Measurements from ENCODE around the gene SDK2. TPM values are rescaled to one million over a fixed set of nuclear protein-coding genes. Genes with fewer than 3 reads are reported as not detected.

Gene SDK2
- total and polyA plus RNA-seq, 4 experiments from 2014 or later = 0.49 to 2.9 (median 2.2) TPM; not detected in 1

GRCh38 chr17:73604476-73604875 is 39.8 kb downstream of the SDK2 start:
- CTCF ChIA-PET (ENCODE audit: partially characterized antibody) = interaction anchor here (1.2 kb wide), 1 partner anchor 13 kb away, joined by 4 read pairs; no protein-coding TSS in a partner anchor
- no peaks in the 10 kb centered on the region for H3K36me3 Mint-ChIP-seq
- intact Hi-C loops (cut with micrococcal nuclease) = no loop called here

GRCh38 chr17:73603971-73604370 is 40.3 kb downstream of the SDK2 start:
- no peaks in the 10 kb centered on the region for H3K27me3 ChIP-seq (ENCODE audit: insufficient read depth, low read length)
- Mint-ChIP-seq H3K27me3 (peaks cover 0 to 6% of the 10 kb centered on the region in 2 donors), H3K4me1 (no peaks in the 10 kb centered on the region), H3K36me3 (no peaks in the 10 kb centered on the region), H3K27ac (no peak overlapping the region), H3K4me3 (no peak overlapping the region), H3K9me3 (peaks cover 0 to 3% (median 0%) of the 10 kb centered on the region in 8 donors)
- H3K4me3 ChIP-seq (ENCODE audit: low read length in 2 of 2) = no peak overlapping the region
- no peaks in the 10 kb centered on the region for H3K36me3 ChIP-seq (ENCODE audit: insufficient read depth, low read length)
- no peak for DNase-seq
- CTCF ChIA-PET (ENCODE audit: partially characterized antibody) = interaction anchor here (1.2 kb wide), 1 partner anchor 13 kb away, joined by 4 read pairs; no protein-coding TSS in a partner anchor
- POLR2A ChIA-PET (ENCODE audit: partially characterized antibody) = no interaction called here
- H3K27ac ChIP-seq (ENCODE audit: low read depth, low read length) = no peak overlapping the region
- intact Hi-C loops (cut with micrococcal nuclease) = no loop called here
- no peaks in the 10 kb centered on the region for H3K4me1 ChIP-seq (ENCODE audit: insufficient read depth, low read length)
- H3K9me3 ChIP-seq (ENCODE audit: control insufficient read depth in 1 of 2, low read length in 2 of 2) = no peaks in the 10 kb centered on the region

More at GRCh38 chr17:73604476-73604875, 39.8 kb downstream of the SDK2 start:
- no peaks in the 10 kb centered on the region for H3K36me3 ChIP-seq (ENCODE audit: insufficient read depth, low read length)
- H3K27ac Mint-ChIP-seq = no peak overlapping the region
- peak overlapping the region in 1 of 8 donors; percentile 39 for H3K4me3 Mint-ChIP-seq
- H3K4me1 ChIP-seq (ENCODE audit: insufficient read depth, low read length) = no peaks in the 10 kb centered on the region
- H3K4me1 Mint-ChIP-seq = no peaks in the 10 kb centered on the region
- no peaks in the 10 kb centered on the region for H3K9me3 ChIP-seq (ENCODE audit: control insufficient read depth in 1 of 2, low read length in 2 of 2)
- no peak overlapping the region for H3K4me3 ChIP-seq (ENCODE audit: low read length in 2 of 2)
- DNase-seq = no peak
- H3K27me3 Mint-ChIP-seq = peaks cover 0 to 6% of the 10 kb centered on the region in 2 donors
- POLR2A ChIA-PET (ENCODE audit: partially characterized antibody) = no interaction called here
- no peak overlapping the region for H3K27ac ChIP-seq (ENCODE audit: low read depth, low read length)
- no peaks in the 10 kb centered on the region for H3K27me3 ChIP-seq (ENCODE audit: insufficient read depth, low read length)
- peaks cover 0 to 3% (median 0%) of the 10 kb centered on the region in 8 donors for H3K9me3 Mint-ChIP-seq

DNA sequence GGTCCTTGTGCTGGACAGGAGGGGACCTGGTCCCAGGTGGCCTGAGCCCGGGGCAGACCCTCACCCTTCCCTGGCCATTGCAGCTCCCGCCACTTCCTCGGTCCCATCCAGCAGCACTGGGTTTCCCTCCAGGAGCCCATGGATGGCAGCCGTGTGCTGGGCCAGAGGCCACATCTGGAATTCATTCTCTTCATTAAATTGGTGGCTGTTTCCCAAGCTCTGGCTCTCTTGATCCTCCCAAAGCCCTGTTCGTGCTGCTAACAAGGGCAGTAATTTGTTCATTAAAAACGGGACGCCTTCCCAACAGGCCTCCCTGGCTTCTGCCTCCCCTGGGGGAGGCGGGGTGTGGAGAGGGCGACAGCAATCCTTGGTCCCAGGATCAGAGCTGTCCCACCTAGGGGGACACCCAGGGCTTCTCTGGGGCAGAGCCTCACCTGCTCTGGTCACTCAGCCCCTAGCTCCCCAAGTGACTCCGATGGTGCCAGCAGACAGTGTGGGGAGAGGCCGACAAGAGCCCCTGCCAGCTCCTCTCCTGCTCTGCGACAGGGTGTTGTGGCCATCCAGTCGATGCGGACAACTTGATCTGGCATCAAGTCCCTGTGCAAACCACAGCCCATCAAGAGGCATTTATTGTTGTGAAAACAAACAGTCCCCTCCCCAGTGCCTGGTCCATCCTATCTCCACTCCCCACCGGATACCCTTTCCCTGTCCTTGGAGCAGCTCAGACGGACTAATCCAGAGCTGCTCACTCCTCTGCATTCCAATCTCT is 44.0 kb downstream of the SDK2 start:
- peak overlapping the region in 1 of 7 donors; percentile 8 for H3K27ac Mint-ChIP-seq
- ChIA-PET CTCF (ENCODE audit: partially characterized antibody) (no interaction called here), POLR2A (ENCODE audit: partially characterized antibody) (no interaction called here)
- Histone ChIP-seq H3K4me3 (ENCODE audit: low read length in 2 of 2) (no peak overlapping the region), H3K9me3 (ENCODE audit: control insufficient read depth in 1 of 2, low read length in 2 of 2) (no peaks in the 10 kb centered on the region), H3K27me3 (ENCODE audit: insufficient read depth, low read length) (no peaks in the 10 kb centered on the region), H3K27ac (ENCODE audit: low read depth, low read length) (no peak overlapping the region), H3K36me3 (ENCODE audit: insufficient read depth, low read length) (no peaks in the 10 kb centered on the region), H3K4me1 (ENCODE audit: insufficient read depth, low read length) (peaks cover 9% of the 10 kb centered on the region)
- H3K9me3 Mint-ChIP-seq = peaks cover 0 to 3% (median 0%) of the 10 kb centered on the region in 8 donors
- intact Hi-C loops (cut with micrococcal nuclease) = no loop called here
- no peak overlapping the region for H3K4me3 Mint-ChIP-seq
- H3K27me3 Mint-ChIP-seq = peaks cover 0 to 4% of the 10 kb centered on the region in 2 donors
- H3K36me3 Mint-ChIP-seq = no peaks in the 10 kb centered on the region
- peaks cover 0 to 20% (median 3%) of the 10 kb centered on the region in 4 donors for H3K4me1 Mint-ChIP-seq
- DNase-seq = no peak

DNA sequence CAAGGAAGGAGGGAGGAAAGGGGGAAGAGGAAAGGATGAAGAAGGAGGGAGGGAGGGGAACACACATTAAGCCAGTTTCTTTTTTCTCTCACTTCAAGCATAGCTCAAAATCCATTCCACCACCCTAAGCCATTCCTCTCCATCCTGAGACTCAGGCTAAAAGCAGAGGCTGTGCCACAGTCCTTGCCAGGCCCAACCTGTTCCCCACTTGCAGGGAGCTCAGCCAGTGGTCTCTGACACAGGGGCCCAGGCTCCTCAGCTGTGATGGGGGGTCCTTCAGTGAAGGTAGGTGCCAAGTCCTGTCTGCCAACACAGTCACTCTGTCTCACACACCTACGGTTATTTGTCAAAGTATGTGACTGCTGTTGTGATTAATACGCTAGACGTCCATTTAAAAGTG is 44.6 kb downstream of the SDK2 start:
- H3K36me3 ChIP-seq (ENCODE audit: insufficient read depth, low read length) = no peaks in the 10 kb centered on the region
- H3K27me3 ChIP-seq (ENCODE audit: insufficient read depth, low read length) = no peaks in the 10 kb centered on the region
- CTCF ChIA-PET (ENCODE audit: partially characterized antibody) = no interaction called here
- Mint-ChIP-seq H3K27me3 (peaks cover 0 to 4% of the 10 kb centered on the region in 2 donors), H3K4me3 (no peak overlapping the region), H3K36me3 (no peaks in the 10 kb centered on the region), H3K9me3 (peaks cover 0 to 3% (median 0%) of the 10 kb centered on the region in 8 donors), H3K27ac (no peak overlapping the region), H3K4me1 (peaks cover 4 to 26% (median 8%) of the 10 kb centered on the region in 4 donors)
- H3K4me1 ChIP-seq (ENCODE audit: insufficient read depth, low read length) = peaks cover 15% of the 10 kb centered on the region
- intact Hi-C loops (cut with micrococcal nuclease) = no loop called here
- no peak overlapping the region for H3K27ac ChIP-seq (ENCODE audit: low read depth, low read length)
- H3K9me3 ChIP-seq (ENCODE audit: control insufficient read depth in 1 of 2, low read length in 2 of 2) = no peaks in the 10 kb centered on the region
- POLR2A ChIA-PET (ENCODE audit: partially characterized antibody) = no interaction called here
- no peak overlapping the region for H3K4me3 ChIP-seq (ENCODE audit: low read length in 2 of 2)
- no peak for DNase-seq

DNA sequence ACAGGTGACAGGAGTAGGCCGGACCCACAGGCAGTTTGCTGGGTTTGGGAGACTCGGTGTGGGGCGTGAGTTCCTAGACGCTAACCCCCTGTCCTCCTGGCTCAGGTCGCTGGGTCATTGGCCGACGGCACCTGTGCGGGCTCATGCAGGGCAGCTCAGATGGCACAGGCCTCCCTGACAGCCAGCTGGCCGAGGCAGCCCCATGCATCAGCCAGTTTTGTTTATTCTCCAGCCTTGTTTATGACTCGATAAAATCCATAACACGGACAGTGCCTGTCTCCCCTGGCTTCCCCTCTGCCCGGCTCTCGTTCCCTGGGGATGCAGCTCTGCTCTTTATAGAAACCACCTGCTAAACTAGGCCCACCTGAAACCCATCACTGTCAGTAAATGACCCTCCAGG is 46.0 kb downstream of the SDK2 start:
- Mint-ChIP-seq H3K4me3 (no peak overlapping the region), H3K9me3 (peaks cover 0 to 3% (median 0%) of the 10 kb centered on the region in 8 donors), H3K36me3 (no peaks in the 10 kb centered on the region), H3K27ac (no peak overlapping the region), H3K27me3 (peaks cover 0 to 4% of the 10 kb centered on the region in 2 donors), H3K4me1 (peaks cover 14 to 40% (median 20%) of the 10 kb centered on the region in 4 donors)
- H3K4me1 ChIP-seq (ENCODE audit: insufficient read depth, low read length) = peaks cover 29% of the 10 kb centered on the region
- no peak overlapping the region for H3K27ac ChIP-seq (ENCODE audit: low read depth, low read length)
- intact Hi-C loops (cut with micrococcal nuclease) = no loop called here
- ChIA-PET POLR2A (ENCODE audit: partially characterized antibody) (interaction anchor here (0.6 to 0.9 kb wide), 2 partner anchors 32 to 244 kb away, joined by 3 read pairs; no protein-coding TSS in a partner anchor), CTCF (ENCODE audit: partially characterized antibody) (interaction anchor here (1.9 kb wide), 1 partner anchor 168 kb away, joined by 4 read pairs; no protein-coding TSS in a partner anchor)
- no peak for DNase-seq
- no peaks in the 10 kb centered on the region for H3K9me3 ChIP-seq (ENCODE audit: control insufficient read depth in 1 of 2, low read length in 2 of 2)
- H3K4me3 ChIP-seq (ENCODE audit: low read length in 2 of 2) = no peak overlapping the region
- H3K27me3 ChIP-seq (ENCODE audit: insufficient read depth, low read length) = no peaks in the 10 kb centered on the region
- H3K36me3 ChIP-seq (ENCODE audit: insufficient read depth, low read length) = no peaks in the 10 kb centered on the region

- Histone ChIP-seq H3K4me3 (ENCODE audit: low read length in 2 of 2) (no peak overlapping the region), H3K27me3 (ENCODE audit: insufficient read depth, low read length) (no peaks in the 10 kb centered on the region), H3K27ac (ENCODE audit: low read depth, low read length) (no peak overlapping the region), H3K36me3 (ENCODE audit: insufficient read depth, low read length) (no peaks in the 10 kb centered on the region), H3K9me3 (ENCODE audit: control insufficient read depth in 1 of 2, low read length in 2 of 2) (no peaks in the 10 kb centered on the region), H3K4me1 (ENCODE audit: insufficient read depth, low read length) (peaks cover 52% of the 10 kb centered on the region)
- no peak for DNase-seq
- no peak overlapping the region for H3K4me3 Mint-ChIP-seq
- H3K36me3 Mint-ChIP-seq = no peaks in the 10 kb centered on the region
- peaks cover 34 to 63% (median 42%) of the 10 kb centered on the region in 4 donors for H3K4me1 Mint-ChIP-seq
- H3K27me3 Mint-ChIP-seq = peaks cover 0 to 2% of the 10 kb centered on the region in 2 donors
- POLR2A ChIA-PET (ENCODE audit: partially characterized antibody) = interaction anchor here (0.5 kb wide), 1 partner anchor 126 kb away, joined by 3 read pairs; no protein-coding TSS in a partner anchor
- peaks cover 0 to 2% (median 0%) of the 10 kb centered on the region in 8 donors for H3K9me3 Mint-ChIP-seq
- intact Hi-C loops (cut with micrococcal nuclease) = no loop called here
- CTCF ChIA-PET (ENCODE audit: partially characterized antibody) = interaction anchor here (1.0 kb wide), 1 partner anchor 10 kb away, joined by 3 read pairs; no protein-coding TSS in a partner anchor
- H3K27ac Mint-ChIP-seq = peak overlapping the region in 3 of 7 donors; percentile 13 to 79 (median 64)
These were observed 48.3 kb downstream of the SDK2 start for GRCh38 chr17:73595931-73596330.

GRCh38 chr17:73595479-73595878 is 48.8 kb downstream of the SDK2 start:
- Histone ChIP-seq H3K4me1 (ENCODE audit: insufficient read depth, low read length) (peaks cover 57% of the 10 kb centered on the region), H3K9me3 (ENCODE audit: control insufficient read depth in 1 of 2, low read length in 2 of 2) (no peaks in the 10 kb centered on the region), H3K4me3 (ENCODE audit: low read length in 2 of 2) (no peak overlapping the region), H3K36me3 (ENCODE audit: insufficient read depth, low read length) (no peaks in the 10 kb centered on the region), H3K27me3 (ENCODE audit: insufficient read depth, low read length) (no peaks in the 10 kb centered on the region), H3K27ac (ENCODE audit: low read depth, low read length) (no peak overlapping the region)
- ChIA-PET CTCF (ENCODE audit: partially characterized antibody) (no interaction called here), POLR2A (ENCODE audit: partially characterized antibody) (no interaction called here)
- Mint-ChIP-seq H3K36me3 (no peaks in the 10 kb centered on the region), H3K27ac (peak overlapping the region in 3 of 7 donors; percentile 15 to 96 (median 36)), H3K27me3 (peaks cover 0 to 2% of the 10 kb centered on the region in 2 donors), H3K4me1 (peaks cover 36 to 67% (median 45%) of the 10 kb centered on the region in 4 donors), H3K4me3 (no peak overlapping the region), H3K9me3 (peaks cover 0 to 2% (median 0%) of the 10 kb centered on the region in 8 donors)
- peak in 2 of 5 donors; percentile 4 to 23 for DNase-seq
- intact Hi-C loops (cut with micrococcal nuclease) = no loop called here
